K562 (cell line): ENCODE results near the gene SERPINB7.

Experiments used
- ATF3 ChIP-seq, 2 experiments: fragments of 450-650 bp in 1 of 2; sonication (generic) in 1 of 2; formaldehyde crosslinking in 1 of 2; IDR thresholded peaks in 1 of 2; conservative IDR thresholded peaks in 1 of 2; 2 replicates each; pipeline versions ENCODE4 v1.6.1 to v1.8.1; 2016 to 2023; ENCODE audit warnings: mild to moderate bottlenecking in 2 of 2, moderate library complexity in 2 of 2, inconsistent platforms in 1 of 2, missing genetic modification reagents in 1 of 2
- BHLHE40 ChIP-seq: IDR thresholded peaks from 2 replicates; pipeline ENCODE4 v1.6.1; 2011; ENCODE audit warnings: low read length, improper control_type of control experiment
- CTCF ChIP-seq, 3 experiments: IDR thresholded peaks in 2 of 3; conservative IDR thresholded peaks in 1 of 3; 2 replicates each; pipeline ENCODE4 v1.5.1; 2011 to 2012; ENCODE audit warnings: low read length in 3 of 3, mild to moderate bottlenecking in 3 of 3, control low read depth in 2 of 3, improper control_type of control experiment in 1 of 3, inconsistent platforms in 1 of 3, low read depth in 1 of 3, mixed read lengths in 1 of 3, moderate library complexity in 1 of 3; ENCODE audit not compliant: insufficient read depth in 2 of 3
- FOXK2 ChIP-seq, 2 experiments: fragments of 450-650 bp; IDR thresholded peaks in 1 of 2; conservative IDR thresholded peaks in 1 of 2; 2 replicates each; pipeline ENCODE4 v1.6.1; 2016; ENCODE audit warnings: low read depth in 2 of 2, mild to moderate bottlenecking in 1 of 2
- KHSRP ChIP-seq: fragments of 450-650 bp; IDR thresholded peaks from 2 replicates; pipeline ENCODE4 v1.6.1; 2017
- MAX ChIP-seq: sonication (generic); formaldehyde crosslinking; IDR thresholded peaks from 2 replicates; pipeline ENCODE4 v1.9.0; 2022; ENCODE audit warnings: mild to moderate bottlenecking, missing genetic modification reagents
- TBP ChIP-seq: optimal IDR thresholded peaks from 2 replicates; pipeline ENCODE3; 2011; ENCODE audit warnings: low read depth, low read length, improper control_type of control experiment
- USF2 ChIP-seq: sonication (generic); formaldehyde crosslinking; IDR thresholded peaks from 2 replicates; pipeline ENCODE4 v1.5.0; 2020; ENCODE audit warnings: missing genetic modification reagents
- YY1 ChIP-seq, 3 experiments: IDR thresholded peaks; 2 replicates each; pipeline ENCODE4 v1.6.1; 2011; ENCODE audit warnings: low read length in 2 of 3, mild to moderate bottlenecking in 2 of 3, moderate library complexity in 2 of 3, borderline replicate concordance in 1 of 3, control low read depth in 1 of 3, low read depth in 1 of 3; ENCODE audit not compliant: insufficient read depth in 3 of 3, insufficient replicate concordance in 2 of 3, control insufficient read depth in 1 of 3, insufficient read length in 1 of 3; ENCODE audit errors: extremely low read depth in 1 of 3
- ZFP1 ChIP-seq: fragments of 450-650 bp; formaldehyde crosslinking; IDR thresholded peaks from 2 replicates; pipeline ENCODE4 v1.4.0; 2020; ENCODE audit warnings: mild to moderate bottlenecking, mixed read lengths
- ZKSCAN1 ChIP-seq: fragments of 150-350 bp; IDR thresholded peaks from 2 replicates; pipeline ENCODE4 v1.6.1; 2016; ENCODE audit warnings: low read depth, low read length
- ZNF445 ChIP-seq: fragments of 250-450 bp; sonication (Bioruptor Pico); IDR thresholded peaks from 2 replicates; pipeline ENCODE4 v1.4.0; 2020; ENCODE audit warnings: low read depth, mild to moderate bottlenecking, moderate library complexity

- TF ChIP-seq CTCF (IDR thresholded peaks at IDR 0.05 in 2 of 3, conservative IDR thresholded peaks at IDR 0.05 in 1 of 3; ENCODE audit: insufficient read depth in 2 of 3, low read depth in 1 of 3, low read length in 3 of 3) (no peak), MAX (CRISPR knock-in tag) (no peak), ZKSCAN1 (no peak), YY1 (IDR thresholded peaks at IDR 0.05; ENCODE audit: borderline replicate concordance in 1 of 3, control insufficient read depth in 1 of 3, extremely low read depth in 1 of 3, insufficient read depth in 3 of 3, insufficient read length in 1 of 3, insufficient replicate concordance in 2 of 3, low read depth in 1 of 3, low read length in 2 of 3) (no peak), ZNF445 (CRISPR knock-in tag) (no peak), USF2 (no peak), ZFP1 (CRISPR knock-in tag) (no peak), KHSRP (no peak), BHLHE40 (no peak), TBP (no peak), FOXK2 (conservative IDR thresholded peaks at IDR 0.05 in 1 of 2, IDR thresholded peaks at IDR 0.05 in 1 of 2; ENCODE audit: low read depth in 2 of 2) (no peak), ATF3 (IDR thresholded peaks at IDR 0.05) (no peak), ATF3 (CRISPR knock-in tag; conservative IDR thresholded peaks at IDR 0.05) (no peak)
Observed at GRCh38 chr18:63749489-63749888, 25.7 kb upstream of the SERPINB7 start.
